Measurements from ENCODE around the gene NDRG4.

GRCh38 chr16:58541711-58542110 lies 41.8 kb downstream of the NDRG4 start:
- TF ChIP-seq, protein P1, sequence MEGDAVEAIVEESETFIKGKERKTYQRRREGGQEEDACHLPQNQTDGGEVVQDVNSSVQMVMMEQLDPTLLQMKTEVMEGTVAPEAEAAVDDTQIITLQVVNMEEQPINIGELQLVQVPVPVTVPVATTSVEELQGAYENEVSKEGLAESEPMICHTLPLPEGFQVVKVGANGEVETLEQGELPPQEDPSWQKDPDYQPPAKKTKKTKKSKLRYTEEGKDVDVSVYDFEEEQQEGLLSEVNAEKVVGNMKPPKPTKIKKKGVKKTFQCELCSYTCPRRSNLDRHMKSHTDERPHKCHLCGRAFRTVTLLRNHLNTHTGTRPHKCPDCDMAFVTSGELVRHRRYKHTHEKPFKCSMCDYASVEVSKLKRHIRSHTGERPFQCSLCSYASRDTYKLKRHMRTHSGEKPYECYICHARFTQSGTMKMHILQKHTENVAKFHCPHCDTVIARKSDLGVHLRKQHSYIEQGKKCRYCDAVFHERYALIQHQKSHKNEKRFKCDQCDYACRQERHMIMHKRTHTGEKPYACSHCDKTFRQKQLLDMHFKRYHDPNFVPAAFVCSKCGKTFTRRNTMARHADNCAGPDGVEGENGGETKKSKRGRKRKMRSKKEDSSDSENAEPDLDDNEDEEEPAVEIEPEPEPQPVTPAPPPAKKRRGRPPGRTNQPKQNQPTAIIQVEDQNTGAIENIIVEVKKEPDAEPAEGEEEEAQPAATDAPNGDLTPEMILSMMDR (IDR thresholded peaks at IDR 0.05) = no peak
- no peak for TF ChIP-seq POLR2A (IDR thresholded peaks at IDR 0.05)
